Measurements from ENCODE around the gene SORBS2.
A peak's percentile ranks its signal among the peaks of the same experiment; 100 is the strongest.

SORBS2 gene

DNA sequence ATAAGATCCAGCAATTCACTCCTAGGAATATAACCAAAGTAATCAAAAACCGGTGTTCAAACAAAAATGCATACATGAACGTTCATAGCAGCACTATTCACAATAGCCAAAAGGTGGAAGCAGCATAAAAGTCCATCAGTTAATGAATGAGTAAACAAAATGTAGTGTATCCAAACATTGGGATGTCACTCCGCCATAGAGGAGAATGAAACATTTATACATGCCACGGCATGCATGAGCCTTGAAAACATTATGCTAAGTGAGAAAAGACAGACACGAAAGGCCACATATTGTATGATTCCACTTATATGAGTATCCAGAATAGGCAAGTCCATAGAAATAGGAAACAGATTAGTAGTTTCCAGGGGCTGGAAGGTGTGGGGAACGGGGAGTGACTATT lies 265.7 kb downstream of the SORBS2 start:
- Histone ChIP-seq H3K9me3 (ENCODE audit: control insufficient read depth, low read length) (no peaks in the 10 kb centered on the region), H2AFZ (no peak overlapping the region), H3K36me3 (ENCODE audit: control insufficient read depth, insufficient read depth, low read length) (no peaks in the 10 kb centered on the region), H3K9ac (no peak overlapping the region), H3K4me2 (ENCODE audit: low read length) (no peak overlapping the region), H3K4me3 (ENCODE audit: low read depth, low read length) (no peak overlapping the region), H3K79me2 (no peaks in the 10 kb centered on the region), H3K27me3 (ENCODE audit: control insufficient read depth, insufficient read depth, low read length) (no peaks in the 10 kb centered on the region), H3K27ac (no peak overlapping the region), H3K4me1 (no peaks in the 10 kb centered on the region)
- TF ChIP-seq, protein P1, sequence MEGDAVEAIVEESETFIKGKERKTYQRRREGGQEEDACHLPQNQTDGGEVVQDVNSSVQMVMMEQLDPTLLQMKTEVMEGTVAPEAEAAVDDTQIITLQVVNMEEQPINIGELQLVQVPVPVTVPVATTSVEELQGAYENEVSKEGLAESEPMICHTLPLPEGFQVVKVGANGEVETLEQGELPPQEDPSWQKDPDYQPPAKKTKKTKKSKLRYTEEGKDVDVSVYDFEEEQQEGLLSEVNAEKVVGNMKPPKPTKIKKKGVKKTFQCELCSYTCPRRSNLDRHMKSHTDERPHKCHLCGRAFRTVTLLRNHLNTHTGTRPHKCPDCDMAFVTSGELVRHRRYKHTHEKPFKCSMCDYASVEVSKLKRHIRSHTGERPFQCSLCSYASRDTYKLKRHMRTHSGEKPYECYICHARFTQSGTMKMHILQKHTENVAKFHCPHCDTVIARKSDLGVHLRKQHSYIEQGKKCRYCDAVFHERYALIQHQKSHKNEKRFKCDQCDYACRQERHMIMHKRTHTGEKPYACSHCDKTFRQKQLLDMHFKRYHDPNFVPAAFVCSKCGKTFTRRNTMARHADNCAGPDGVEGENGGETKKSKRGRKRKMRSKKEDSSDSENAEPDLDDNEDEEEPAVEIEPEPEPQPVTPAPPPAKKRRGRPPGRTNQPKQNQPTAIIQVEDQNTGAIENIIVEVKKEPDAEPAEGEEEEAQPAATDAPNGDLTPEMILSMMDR (IDR thresholded peaks at IDR 0.05) = no peak

DNA sequence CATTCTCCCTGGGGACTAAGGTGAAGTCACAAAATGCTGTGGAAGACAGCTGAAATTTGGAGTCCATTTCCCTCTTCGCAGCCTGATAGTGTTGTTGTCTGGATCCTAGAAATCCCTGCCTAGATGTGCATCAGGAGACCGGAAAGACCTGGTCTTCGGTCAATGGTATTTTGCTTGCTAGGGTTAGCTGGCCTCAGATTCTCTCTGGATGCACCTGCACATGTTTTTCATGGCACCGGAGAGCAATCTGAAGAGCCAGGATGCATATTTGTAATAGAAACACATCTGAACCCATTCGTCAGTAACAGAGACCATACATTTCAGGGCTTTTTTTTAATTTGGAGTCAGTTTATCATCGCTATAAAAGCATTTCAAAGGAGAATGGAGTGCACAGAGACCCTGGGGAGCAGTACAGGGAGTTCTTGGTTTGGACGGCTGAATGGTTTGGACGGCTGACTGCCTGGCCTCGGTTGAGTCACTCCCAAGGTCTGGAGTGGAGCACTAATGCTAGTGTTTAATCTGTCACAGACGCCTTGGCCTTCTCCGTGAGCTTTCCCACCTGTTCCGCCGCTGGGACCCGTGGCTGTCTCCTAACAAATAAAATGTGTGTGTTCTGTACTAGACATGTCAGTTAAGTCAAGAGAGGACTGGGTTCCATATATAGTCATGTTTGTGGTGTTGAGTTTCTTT lies 269.2 kb downstream of the SORBS2 start:
- no peak overlapping the region for H3K4me3 ChIP-seq (ENCODE audit: low read depth, low read length)
- H3K4me1 ChIP-seq = no peaks in the 10 kb centered on the region
- no peaks in the 10 kb centered on the region for H3K9me3 ChIP-seq (ENCODE audit: control insufficient read depth, low read length)
- H3K27ac ChIP-seq = no peak overlapping the region
- no peaks in the 10 kb centered on the region for H3K36me3 ChIP-seq (ENCODE audit: control insufficient read depth, insufficient read depth, low read length)
- H3K79me2 ChIP-seq = no peaks in the 10 kb centered on the region
- H3K4me2 ChIP-seq (ENCODE audit: low read length) = no peak overlapping the region
- no peak overlapping the region for H2AFZ ChIP-seq
- TF ChIP-seq, protein P1 (IDR thresholded peaks at IDR 0.05) = no peak
- no peak overlapping the region for H3K9ac ChIP-seq
- H3K27me3 ChIP-seq (ENCODE audit: control insufficient read depth, insufficient read depth, low read length) = no peaks in the 10 kb centered on the region

DNA sequence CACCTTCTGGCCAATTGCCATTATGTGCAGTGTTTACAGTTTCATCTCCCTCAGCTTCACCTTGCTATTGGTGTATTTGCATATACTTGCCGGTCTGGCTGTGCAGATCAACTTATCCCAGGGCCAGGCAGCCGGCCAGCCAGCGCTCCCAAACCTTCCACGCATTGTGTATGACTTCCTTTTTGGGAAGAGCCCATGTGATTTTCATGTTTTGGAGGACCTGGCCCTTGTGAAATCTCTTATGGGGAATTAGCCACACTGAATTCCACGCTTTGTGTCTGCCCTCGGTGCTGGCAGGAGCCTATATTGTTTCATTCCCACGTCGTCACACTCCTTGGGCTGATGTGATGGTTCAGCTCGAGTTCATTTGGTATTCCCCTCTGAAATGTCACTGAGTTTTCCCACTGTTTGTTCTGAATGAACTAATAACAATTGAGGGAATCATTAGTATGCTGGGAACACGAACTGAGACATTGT lies 270.7 kb downstream of the SORBS2 start:
- no peak overlapping the region for H3K9ac ChIP-seq
- no peaks in the 10 kb centered on the region for H3K79me2 ChIP-seq
- H3K4me1 ChIP-seq = no peaks in the 10 kb centered on the region
- peak overlapping the region; percentile 38 for H2AFZ ChIP-seq
- H3K36me3 ChIP-seq (ENCODE audit: control insufficient read depth, insufficient read depth, low read length) = no peaks in the 10 kb centered on the region
- H3K4me3 ChIP-seq (ENCODE audit: low read depth, low read length) = no peak overlapping the region
- TF ChIP-seq, protein P1 (IDR thresholded peaks at IDR 0.05) = no peak
- H3K27ac ChIP-seq = no peak overlapping the region
- H3K9me3 ChIP-seq (ENCODE audit: control insufficient read depth, low read length) = no peaks in the 10 kb centered on the region
- no peaks in the 10 kb centered on the region for H3K27me3 ChIP-seq (ENCODE audit: control insufficient read depth, insufficient read depth, low read length)
- H3K4me2 ChIP-seq (ENCODE audit: low read length) = no peak overlapping the region

DNA sequence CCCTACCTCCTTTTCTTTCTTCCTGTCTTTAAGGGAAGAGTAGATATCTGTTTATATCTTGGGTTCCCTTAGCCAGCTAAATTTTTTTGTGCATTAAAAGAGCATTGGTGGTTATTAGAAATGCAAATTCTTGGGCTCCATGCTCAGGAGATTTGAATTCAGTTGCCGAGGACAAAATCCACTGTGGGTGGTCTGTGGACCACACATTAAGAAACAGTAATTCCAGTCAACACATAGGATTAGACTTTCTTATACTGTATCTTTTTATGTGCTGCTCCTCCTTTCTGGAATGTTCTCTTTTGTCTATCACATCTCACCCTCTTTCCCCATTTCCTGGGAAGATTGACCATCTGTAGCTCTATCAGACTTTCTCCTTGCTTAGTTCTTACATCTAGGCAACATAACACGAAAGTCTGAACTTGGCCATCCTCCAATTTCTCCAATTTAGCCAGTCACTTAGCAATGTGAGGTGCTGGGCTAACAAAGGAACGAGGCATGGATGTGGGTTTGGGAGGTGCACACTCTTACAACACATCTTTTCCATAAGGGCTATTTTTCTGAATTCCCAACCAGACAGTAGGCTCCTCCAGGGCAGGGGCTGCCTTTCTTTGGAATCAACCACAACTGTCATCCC lies 271.4 kb downstream of the SORBS2 start:
- Histone ChIP-seq H3K9ac (no peak overlapping the region), H3K4me2 (ENCODE audit: low read length) (no peak overlapping the region), H3K4me1 (no peaks in the 10 kb centered on the region), H3K9me3 (ENCODE audit: control insufficient read depth, low read length) (no peaks in the 10 kb centered on the region), H3K27ac (no peak overlapping the region), H3K4me3 (ENCODE audit: low read depth, low read length) (no peak overlapping the region), H3K27me3 (ENCODE audit: control insufficient read depth, insufficient read depth, low read length) (no peaks in the 10 kb centered on the region), H2AFZ (no peak overlapping the region), H3K79me2 (no peaks in the 10 kb centered on the region), H3K36me3 (ENCODE audit: control insufficient read depth, insufficient read depth, low read length) (no peaks in the 10 kb centered on the region)
- TF ChIP-seq, protein P1 (IDR thresholded peaks at IDR 0.05) = no peak
